Spleen (tissue), 7 donors: ENCODE results near the gene GNL1.

Source experiments
- POLR2A ChIP-seq, 3 donors: fragments of 450-650 bp; IDR thresholded peaks; one replicate each; pipeline ENCODE4 v1.5.1; 2017; ENCODE audit warnings: antibody characterized with exemption in 3 of 3, mild to moderate bottlenecking in 1 of 3
- POLR2AphosphoS5 ChIP-seq, 3 donors: sonication (generic); formaldehyde crosslinking; IDR thresholded peaks; one replicate each; pipeline ENCODE4 v1.5.1; 2017; ENCODE audit warnings: antibody characterized with exemption in 3 of 3
- TF ChIP-seq, protein P1 (sequence below), 11 experiments: fragments of 200-600 bp in 7 of 11; fragments of 450-650 bp in 4 of 11; sonication (generic) in 4 of 11; IDR thresholded peaks in 8 of 11; conservative IDR thresholded peaks in 3 of 11; 1 replicate in 7 of 11; 2 replicates in 4 of 11; pipeline versions ENCODE4 v1.4.0 to v1.8.0; 2016 to 2021; ENCODE audit warnings: antibody characterized with exemption in 11 of 11, inconsistent platforms in 4 of 11, mild to moderate bottlenecking in 1 of 11
- donor health status: DM: no; HTN: no; CAD: no; lungs with moderate emphysema.
- donor health status: DM: no; HTN: no; CAD: no.
- donor health status: DM: no; HTN: no; CAD: no.

GRCh38 chr6:30511169-30511546 lies 45.1 kb downstream of the GNL1 start:
- no peak for TF ChIP-seq POLR2A (IDR thresholded peaks at IDR 0.05)
- TF ChIP-seq, protein P1, sequence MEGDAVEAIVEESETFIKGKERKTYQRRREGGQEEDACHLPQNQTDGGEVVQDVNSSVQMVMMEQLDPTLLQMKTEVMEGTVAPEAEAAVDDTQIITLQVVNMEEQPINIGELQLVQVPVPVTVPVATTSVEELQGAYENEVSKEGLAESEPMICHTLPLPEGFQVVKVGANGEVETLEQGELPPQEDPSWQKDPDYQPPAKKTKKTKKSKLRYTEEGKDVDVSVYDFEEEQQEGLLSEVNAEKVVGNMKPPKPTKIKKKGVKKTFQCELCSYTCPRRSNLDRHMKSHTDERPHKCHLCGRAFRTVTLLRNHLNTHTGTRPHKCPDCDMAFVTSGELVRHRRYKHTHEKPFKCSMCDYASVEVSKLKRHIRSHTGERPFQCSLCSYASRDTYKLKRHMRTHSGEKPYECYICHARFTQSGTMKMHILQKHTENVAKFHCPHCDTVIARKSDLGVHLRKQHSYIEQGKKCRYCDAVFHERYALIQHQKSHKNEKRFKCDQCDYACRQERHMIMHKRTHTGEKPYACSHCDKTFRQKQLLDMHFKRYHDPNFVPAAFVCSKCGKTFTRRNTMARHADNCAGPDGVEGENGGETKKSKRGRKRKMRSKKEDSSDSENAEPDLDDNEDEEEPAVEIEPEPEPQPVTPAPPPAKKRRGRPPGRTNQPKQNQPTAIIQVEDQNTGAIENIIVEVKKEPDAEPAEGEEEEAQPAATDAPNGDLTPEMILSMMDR (IDR thresholded peaks at IDR 0.05 in 8 of 11, conservative IDR thresholded peaks at IDR 0.05 in 3 of 11) = no peak
- TF ChIP-seq POLR2AphosphoS5 (IDR thresholded peaks at IDR 0.05) = no peak
